Stimulated activated CD8-positive, alpha-beta memory T cell treated with anti-CD3 and anti-CD28 coated beads, Interleukin-7, amount 100 ng/mL, for 1 hour (primary cell): ENCODE measurements around the gene SPEF2.

ENCODE experiments used
- DNase-seq, 2 donors: peaks; one replicate each; pipeline ENCODE4 v3.0.0-alpha.2; 2020; ENCODE audit warnings: low read depth in 2 of 2

SPEF2 gene

GRCh38 chr5:35856765-35857351 is 239.2 kb downstream of the SPEF2 start, which contains the start of gene IL7R:
IL7R (plus strand) TSS chr5:35856891; CDS start chr5:35856978, 87 bp downstream.
- DNase-seq = no peak

- DNase-seq = no peak
Observed at GRCh38 chr5:35857606-35858205, 240.0 kb downstream of the SPEF2 start.

GRCh38 chr5:35859101-35859661 is 241.5 kb downstream of the SPEF2 start:
- no peak for DNase-seq

- no peak for DNase-seq
Observed at GRCh38 chr5:35860686-35861085, 243.0 kb downstream of the SPEF2 start.

GRCh38 chr5:35861718-35862117 is 244.1 kb downstream of the SPEF2 start:
- no peak for DNase-seq

GRCh38 chr5:35862126-35862525 is 244.5 kb downstream of the SPEF2 start:
- no peak for DNase-seq

GRCh38 chr5:35863159-35863558 is 245.5 kb downstream of the SPEF2 start:
- DNase-seq = no peak
